PFSK-1 (cell line): Measurements from ENCODE around the gene RABGAP1L.

Experiments
- FOXP2 ChIP-seq: optimal IDR thresholded peaks from 2 replicates; pipeline ENCODE3; 2011; ENCODE audit warnings: borderline replicate concordance, control low read depth, inconsistent platforms; ENCODE audit not compliant: insufficient read depth; ENCODE audit errors: extremely low read length, extremely low read depth
- POLR2AphosphoS5 ChIP-seq: IDR thresholded peaks from 2 replicates; pipeline ENCODE4 v1.6.1; 2012; ENCODE audit warnings: low read depth, mild to moderate bottlenecking, control low read depth, low read length, moderate library complexity
- SIN3A ChIP-seq: IDR thresholded peaks from 2 replicates; pipeline ENCODE4 v1.6.1; 2012; ENCODE audit warnings: mild to moderate bottlenecking, low read length, moderate library complexity, borderline replicate concordance; ENCODE audit not compliant: insufficient read depth
- TAF1 ChIP-seq: IDR thresholded peaks from 2 replicates; pipeline ENCODE4 v1.6.1; 2012; ENCODE audit warnings: low read length, control low read depth, borderline replicate concordance; ENCODE audit not compliant: insufficient read depth

- no peak for TF ChIP-seq FOXP2
- TF ChIP-seq POLR2AphosphoS5 = no peak
- no peak for TF ChIP-seq SIN3A
- no peak for TF ChIP-seq TAF1
Measured at GRCh38 chr1:174391716-174392115, 232.4 kb downstream of the RABGAP1L start.
